ENCODE measurements around the gene EMC7.
A peak's percentile ranks its signal among the peaks of the same experiment; 100 is the strongest.

Gene EMC7

DNA sequence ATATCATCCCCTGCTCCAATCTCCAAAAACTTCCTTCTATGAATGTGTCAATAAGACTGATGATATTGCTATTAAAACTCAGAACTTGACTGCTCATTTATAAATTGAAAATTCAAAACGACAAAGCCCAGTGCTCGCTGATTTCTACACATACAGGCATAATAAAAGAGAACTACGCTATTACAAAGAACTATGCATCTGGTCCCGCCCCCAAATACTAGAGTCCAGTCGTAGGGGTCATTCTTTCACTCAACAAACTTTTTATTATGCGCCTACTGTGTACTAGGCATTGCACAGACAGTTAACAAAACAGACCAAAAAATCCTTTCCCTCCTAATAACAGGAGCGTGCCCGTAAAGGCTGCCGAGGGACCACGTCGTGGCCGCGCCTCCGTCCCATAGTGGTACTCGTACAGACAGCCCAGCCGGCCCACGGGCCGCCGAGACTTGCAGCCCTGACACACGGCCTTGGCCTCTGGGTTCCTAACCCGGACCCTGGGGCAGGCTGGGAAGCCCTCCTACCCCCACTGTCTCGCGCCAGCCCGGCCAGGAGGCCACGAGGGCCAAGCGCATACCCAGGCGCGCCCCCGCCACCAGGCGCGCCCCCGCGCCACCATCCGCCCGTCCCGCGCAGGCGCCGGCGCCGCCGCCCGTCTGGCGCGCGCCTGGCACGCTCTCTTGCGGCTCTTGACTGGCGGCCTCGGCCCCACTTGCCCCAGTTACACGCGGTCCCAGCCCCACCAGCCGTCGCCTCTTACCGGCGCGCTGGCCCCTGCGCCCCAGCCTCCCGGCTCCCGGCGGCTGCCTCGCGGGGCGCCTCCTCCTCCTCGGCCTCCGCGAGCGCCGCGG is 63.4 kb downstream of the EMC7 start:
- DNase-seq: peak; percentile 71
